Stimulated activated CD8-positive, alpha-beta memory T cell treated with anti-CD3 and anti-CD28 coated beads, Interleukin-7, amount 100 ng/mL, for 1 hour (primary cell): Measurements from ENCODE around the gene SLC22A31.
"Not testable (repeated sequence)": the region's sequence is repeated elsewhere in the genome, so short reads cannot be mapped to it uniquely, and the experiment has no call there.

Experiments used
- DNase-seq, 2 donors: peaks; one replicate each; pipeline ENCODE4 v3.0.0-alpha.2; 2020; ENCODE audit warnings: low read depth in 2 of 2

The SLC22A31 gene

GRCh38 chr16:89166696-89167424, 33.5 kb downstream of the SLC22A31 start:
- no peak for DNase-seq

- not testable (repeated sequence) for DNase-seq
Measured at GRCh38 chr16:89165681-89165979, 34.7 kb downstream of the SLC22A31 start.

- DNase-seq: no peak
Measured at GRCh38 chr16:89164847-89165680, 35.3 kb downstream of the SLC22A31 start.

GRCh38 chr16:89164436-89164835, 35.9 kb downstream of the SLC22A31 start:
- no peak for DNase-seq

GRCh38 chr16:89163297-89163696, 37.0 kb downstream of the SLC22A31 start:
- no peak for DNase-seq

GRCh38 chr16:89161763-89162713, 38.3 kb downstream of the SLC22A31 start:
- DNase-seq: no peak

GRCh38 chr16:89160977-89161701, 39.2 kb downstream of the SLC22A31 start:
- no peak for DNase-seq

DNA sequence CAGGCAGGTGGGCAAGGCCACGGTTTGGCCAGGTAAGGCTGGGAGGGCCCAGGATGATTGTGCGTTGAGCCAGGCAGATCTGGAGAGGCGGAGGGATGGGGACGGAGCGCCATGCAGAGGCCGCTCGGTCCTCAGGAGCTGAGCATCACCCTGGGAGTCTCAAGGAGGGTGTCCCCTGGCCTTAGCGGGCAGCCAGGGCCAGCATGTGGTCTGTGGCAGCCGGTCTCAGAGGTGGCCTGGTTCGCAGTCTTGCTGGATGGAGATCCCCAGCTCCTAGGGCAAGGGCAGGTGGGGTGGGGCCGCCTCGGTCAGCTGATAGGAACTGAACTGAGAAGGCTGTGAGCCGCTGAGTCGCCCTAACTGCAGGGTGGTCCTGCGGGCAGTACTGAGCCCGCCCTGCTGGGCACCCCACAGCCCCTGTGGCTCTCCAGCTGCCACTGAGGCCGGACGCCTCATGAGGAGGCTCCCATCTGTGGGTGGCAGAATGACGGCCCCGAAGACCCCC, 40.4 kb downstream of the SLC22A31 start:
- DNase-seq: no peak

GRCh38 chr16:89159066-89159849, 41.1 kb downstream of the SLC22A31 start:
- DNase-seq: no peak

GRCh38 chr16:89157778-89158177, 42.6 kb downstream of the SLC22A31 start:
- DNase-seq: no peak

DNA sequence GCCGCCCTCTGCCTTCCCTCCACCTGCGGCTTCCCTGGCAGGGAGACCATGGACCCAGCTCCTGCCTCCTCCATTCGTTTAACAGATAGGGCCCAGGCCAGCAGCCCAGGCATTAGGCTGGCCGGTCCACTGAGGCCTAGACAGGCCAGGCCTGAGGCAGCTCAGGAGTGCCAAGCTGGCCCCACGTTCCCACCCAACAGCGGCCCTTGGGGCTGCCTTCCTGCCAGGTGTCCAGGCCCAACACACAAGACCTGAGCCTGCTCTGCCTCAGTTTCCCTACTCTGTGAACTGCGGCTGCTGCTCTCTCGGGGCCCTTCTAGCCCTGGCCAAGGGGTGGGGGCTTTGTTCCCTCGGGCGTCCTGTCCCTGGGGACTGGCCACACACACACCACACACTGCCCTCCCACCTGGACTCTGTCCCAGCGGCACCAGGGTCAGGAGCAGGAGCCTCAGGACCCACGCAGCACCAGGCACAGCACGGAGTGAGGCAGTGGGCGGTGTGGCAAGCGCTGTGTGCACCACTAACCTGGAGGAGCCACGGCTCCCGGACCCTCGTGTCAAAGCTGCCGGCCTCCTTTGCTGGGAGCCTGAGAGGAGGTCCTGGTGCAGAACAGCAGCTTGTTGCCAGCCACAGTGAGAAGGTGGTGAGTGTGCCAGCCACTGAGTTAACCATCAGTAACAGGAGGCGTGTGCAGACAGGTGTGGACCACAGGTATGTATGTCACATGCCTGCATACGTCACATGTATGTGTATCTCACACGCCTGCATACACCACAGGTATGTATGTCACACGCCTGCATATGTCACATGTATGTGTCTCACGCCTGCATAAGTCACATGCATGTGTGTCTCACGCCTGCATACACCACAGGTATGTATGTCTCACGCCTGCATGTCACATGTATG, 43.3 kb downstream of the SLC22A31 start:
- no peak for DNase-seq

GRCh38 chr16:89155851-89156739, 44.2 kb downstream of the SLC22A31 start:
- no peak for DNase-seq

GRCh38 chr16:89155184-89155679, 45.1 kb downstream of the SLC22A31 start:
- DNase-seq: no peak

DNA sequence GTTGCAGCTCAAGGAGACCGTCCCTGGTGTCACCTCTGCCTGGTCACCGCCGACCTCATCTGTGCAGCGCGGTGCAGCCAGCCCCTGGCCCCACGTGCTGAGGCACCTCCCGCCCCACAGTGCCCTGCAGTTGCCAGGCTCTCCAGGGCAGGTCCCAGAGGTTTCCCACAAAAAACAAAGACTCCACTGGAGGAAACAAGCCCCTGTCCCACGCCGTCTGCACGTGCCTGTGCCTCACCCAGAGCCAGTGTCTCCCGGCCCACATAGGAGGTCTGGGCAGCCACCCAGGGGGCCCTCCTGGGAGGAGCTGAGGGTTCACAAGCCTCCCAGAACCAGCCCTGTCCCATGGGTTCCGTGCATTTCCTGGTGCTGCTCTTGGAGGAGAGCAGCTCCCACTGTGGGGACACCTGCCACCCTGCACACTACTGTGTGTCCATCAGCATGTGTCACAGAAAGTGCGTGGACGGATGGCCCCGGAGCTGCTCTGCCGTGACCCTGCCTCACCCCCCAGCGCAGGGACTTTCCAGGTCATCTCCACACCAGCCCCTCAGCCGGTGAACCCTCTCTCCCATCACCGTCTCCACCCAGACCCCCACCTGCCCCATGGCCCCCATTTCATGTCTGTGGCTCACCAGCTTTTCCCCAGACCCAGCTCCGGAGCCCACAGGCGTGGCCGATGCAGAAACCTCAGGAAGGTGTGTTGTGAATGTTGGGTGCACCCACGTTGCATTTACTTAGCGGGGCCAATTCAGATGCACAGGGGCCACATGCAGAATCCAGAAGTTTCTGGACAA, 45.8 kb downstream of the SLC22A31 start:
- DNase-seq: no peak

DNA sequence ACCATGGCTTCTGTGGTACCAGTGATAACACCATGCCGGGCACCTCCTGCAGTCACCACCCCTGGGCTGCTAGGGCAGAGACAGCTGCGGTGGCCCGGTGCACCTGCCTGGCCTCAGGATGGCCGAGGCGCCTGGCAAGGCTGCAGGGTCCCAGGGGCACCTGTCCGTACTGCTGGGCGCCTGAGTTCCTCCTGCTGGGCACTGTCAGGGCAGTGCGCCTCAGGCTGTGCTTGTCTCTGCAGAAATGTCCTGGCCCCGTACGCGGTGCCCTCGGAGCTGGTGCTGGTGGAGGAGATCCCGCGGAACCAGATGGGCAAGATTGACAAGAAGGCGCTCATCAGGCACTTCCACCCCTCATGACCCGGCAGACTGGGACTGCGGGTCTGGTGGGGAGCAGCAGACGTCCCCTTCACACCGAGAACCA, 46.5 kb downstream of the SLC22A31 start:
- DNase-seq: no peak

DNA sequence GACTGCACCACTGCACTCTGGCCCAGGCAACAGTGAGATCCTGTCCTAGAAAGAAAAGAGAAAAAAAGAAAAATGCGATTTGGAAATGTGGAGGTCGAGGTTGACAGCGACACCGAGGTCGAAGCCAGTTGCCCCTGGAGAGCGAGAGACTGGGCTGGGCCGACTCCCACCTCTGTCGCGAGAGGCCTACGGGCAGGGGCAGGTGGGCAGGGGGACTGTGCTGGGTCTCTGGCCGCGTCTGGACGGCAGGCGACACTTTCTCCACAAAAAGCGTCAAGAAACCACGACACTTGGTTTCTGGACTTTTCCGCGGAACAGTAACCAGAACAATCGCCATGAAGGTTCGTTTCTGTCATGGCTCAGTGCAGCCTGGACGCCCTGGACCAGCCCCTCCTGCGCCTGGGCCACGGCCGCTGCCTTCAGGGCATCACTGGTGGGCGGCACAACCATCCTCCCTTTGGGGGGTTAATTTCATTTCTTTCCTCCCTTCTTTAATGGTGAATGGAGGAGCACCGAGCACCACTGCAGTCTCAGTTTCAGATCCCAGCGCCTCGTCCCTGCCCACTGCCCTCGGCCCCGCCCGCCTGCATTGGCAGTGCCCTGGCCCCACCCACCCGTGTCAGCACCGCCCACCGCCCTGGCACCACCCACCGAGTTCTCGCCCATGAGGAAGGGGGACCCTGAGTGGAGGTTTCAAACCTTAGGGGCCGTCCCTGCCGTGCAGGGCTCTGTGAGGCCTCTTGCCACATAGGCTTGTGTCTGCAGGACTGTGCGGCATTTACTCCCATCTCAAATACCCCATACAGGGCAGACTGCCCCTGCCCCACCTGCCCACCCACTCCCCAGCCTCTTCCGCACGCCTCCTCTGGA, 47.3 kb downstream of the SLC22A31 start:
- no peak for DNase-seq
